GM19397 (cell line): ENCODE results near the gene TTLL6.

ENCODE experiments used
- ATAC-seq: cut with Tn5 transposase; IDR thresholded peaks from one replicate; pipeline ENCODE4 v1.9.1; 2021; ENCODE audit warnings: mild to moderate bottlenecking, moderate library complexity; ENCODE audit not compliant: unreplicated experiment

Gene TTLL6

DNA sequence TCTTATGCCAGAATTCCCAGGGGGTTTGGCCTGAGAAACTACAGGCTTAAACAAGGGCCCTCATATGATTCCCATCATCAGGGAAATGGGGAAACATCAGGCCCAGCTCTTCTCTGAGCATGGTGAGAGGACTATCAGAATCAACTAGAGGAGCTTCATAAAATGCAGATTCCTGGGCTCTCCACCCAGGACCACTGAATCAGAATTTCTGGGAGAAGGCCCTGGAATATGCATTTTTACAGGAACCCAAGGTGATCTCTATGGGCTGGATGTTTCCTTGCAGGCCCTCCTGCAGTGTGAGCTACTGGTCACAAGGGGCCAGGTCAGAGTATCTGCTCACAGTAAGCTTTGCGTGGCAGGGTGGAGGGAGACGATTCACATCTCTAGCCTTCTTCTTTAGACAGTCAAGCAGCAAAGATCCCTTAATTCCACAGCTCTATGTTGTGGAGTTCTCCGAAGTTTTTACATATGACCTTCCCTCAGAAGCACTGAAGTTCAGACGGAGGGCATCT, 49.7 kb downstream of the TTLL6 start:
- ATAC-seq: no peak

DNA sequence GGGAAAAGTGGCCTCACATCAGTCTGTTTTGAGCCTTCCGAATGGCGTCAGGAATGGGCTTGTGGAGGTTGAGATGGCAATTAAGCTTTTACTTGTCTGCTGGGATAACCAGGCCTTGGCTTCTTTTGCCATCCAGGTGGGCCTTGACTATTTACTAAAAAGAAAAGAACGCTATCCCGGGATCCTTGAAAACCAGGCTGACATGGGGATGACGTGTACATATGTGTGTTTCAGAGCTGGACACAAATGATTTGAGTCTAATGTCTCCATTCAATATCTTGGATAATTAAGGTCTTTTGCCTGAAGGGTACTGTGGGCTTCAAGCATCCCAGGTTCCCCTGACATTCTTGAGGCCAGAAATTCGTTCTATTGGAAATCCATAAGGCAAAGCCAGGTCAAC, 55.9 kb downstream of the TTLL6 start:
- ATAC-seq: no peak

DNA sequence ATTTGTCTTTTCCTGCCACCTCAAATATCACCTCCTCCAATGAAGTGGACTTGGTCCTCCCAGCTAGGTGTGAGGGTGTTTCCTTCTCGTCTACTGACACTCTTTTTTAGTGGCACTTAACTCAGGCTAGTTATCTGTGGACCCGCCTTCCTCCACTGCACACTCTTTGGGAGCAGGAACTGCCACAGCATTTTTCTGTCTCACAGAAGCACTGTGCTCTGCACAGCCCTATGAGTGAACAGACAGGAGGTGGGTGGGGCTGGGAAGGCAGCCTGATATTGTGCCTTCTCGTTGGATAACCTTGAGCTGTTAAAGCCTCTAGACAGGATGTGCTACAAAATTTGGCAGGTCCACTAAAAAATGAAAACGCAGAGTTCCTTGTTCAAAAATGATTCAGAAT, 56.6 kb downstream of the TTLL6 start:
- no peak for ATAC-seq

DNA sequence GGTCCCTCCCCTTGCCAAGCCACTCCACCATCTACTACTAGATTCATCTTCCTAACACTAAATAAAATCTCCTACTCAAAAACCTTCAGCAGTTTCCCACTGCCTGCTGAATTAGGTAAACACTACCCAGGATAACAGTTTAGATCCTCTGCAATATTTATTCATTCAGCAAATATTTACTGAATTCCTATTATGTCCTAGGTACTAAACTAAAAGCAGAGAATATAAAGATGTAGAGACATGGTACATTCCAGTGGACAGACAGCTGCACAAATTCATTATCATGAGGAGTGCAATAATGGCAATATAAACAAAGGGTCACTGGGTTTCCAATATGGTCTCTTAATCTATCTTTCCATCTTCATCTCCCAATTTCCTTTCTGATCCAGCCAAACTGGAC, 57.7 kb downstream of the TTLL6 start:
- no peak for ATAC-seq

DNA sequence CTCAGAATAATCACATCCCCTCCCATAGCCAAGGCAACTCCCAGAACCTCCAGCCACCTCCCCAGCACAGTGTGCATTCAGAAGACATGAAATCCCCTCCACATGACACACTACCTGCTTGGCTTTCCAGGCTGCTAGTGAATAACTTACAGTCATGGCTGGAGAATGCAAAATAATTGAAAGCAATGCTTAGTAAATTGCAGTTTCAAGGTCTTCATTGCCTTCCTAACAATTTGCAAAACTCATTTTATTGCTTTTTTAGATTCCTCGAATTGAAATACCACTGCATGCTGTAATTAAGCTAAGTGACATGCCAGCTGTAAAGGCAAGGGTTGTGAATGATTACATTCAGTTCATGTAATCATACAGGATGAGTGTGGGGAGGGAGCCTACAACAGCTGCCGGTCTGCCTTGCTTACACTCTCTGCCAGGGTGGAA, 59.5 kb downstream of the TTLL6 start:
- no peak for ATAC-seq

DNA sequence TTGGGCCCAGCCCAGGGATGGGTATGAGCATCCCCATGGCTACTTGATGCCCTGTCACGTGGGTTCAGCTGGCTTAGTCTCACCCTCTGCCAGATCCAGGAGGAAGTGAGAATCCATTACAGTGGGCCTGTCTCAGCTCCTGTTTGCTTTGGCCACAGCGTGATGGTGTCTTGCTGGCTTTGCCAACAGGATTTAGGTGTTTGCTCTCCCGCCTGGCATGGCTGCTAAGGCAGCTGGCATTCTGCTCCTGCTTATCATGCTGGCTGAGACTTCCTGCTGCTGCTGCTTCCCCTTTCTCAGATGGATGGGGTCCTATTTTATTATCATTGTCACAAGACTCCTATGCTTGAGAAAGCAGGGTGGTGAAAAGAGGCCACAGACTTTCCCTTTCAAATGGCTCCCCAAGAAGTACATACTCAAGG, 60.2 kb downstream of the TTLL6 start:
- no peak for ATAC-seq

DNA sequence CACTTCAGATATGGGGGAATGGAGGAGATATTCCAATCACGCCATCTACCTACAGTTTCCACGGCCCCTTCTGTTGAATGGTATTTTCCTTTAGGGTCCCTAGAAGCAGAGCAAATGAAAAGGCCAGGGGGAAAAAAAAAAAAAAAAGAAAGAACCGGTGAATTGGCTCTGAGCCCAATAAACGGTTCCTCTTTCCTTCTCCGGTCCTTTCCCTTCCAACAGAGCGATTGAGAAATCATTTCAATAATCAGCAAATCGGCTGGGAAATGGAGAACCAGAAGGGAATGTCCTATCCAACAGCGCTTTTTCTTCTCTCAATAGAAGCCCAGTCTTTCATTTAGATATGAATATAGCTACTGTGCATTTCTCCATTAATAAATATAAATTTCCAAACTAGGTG, 61.7 kb downstream of the TTLL6 start:
- no peak for ATAC-seq

DNA sequence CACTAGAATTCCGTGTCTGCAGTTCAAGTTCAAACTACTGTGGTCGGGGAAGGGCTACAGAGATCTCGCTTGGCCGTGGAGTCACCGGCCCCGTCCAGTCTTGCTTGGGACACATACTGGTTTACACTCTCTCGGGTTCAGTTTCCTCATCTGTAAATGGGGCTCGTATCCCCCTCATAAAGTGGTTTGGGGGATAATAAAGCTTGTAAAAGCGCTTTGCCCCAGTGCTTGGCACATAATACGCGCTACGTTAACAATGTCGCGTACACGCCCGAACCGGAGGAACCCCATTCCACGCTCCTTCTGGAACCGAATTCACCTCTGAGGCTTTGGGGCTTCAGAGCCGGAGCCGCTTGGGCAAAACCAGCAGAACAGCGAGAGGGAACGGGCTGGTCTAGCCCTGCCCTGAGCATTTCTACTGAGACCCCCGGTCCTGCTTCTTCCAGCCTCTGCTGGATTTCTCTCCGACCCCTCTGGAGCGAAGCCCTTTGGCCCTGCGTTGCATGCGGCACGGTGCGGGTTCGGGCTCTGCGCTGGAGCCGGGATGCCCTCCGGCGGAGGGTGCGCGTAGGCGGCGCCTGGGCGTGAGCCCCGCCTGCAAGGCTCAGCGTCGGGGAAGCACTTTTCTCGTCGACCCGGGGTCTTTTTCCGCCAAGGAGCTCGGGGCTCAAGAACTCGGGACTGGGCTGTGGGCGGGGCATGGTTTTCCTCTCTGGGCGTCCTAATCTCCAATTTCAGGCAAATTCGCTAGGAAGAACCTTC, 62.3 kb downstream of the TTLL6 start:
- no peak for ATAC-seq

DNA sequence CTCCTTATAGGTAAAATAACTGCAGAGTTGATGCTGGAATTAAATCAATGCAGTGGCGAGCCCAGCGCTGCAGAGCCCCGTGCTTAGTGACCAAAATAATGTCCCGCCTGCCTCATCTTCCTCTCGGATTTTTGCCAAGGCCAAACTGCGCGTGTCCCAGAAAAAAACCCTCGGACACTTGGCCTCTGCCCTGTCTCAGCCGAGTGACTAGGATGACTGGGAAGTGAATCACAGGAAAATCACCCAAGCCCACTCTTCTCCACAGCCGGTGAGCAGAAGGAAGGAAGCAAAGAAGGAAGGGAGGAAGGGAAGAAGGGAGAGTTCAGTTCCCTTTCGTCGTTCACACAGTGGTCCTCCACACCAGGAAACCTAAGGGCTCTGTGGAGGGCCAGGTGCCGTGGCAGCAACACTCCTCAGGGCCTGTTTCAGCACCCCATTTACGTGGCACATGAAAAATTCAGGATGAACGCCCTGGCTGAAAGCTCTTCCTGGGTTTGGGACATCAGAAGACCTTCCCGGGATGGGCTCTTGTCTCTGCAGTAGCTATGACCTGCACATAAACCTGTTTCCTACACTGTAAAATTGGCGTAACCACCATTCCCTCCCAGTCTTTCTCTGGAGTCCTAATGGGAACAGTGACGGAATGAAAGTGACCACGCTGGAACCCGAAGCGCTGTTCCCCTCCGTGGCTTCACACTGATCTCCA, 63.1 kb downstream of the TTLL6 start:
- ATAC-seq: no peak

DNA sequence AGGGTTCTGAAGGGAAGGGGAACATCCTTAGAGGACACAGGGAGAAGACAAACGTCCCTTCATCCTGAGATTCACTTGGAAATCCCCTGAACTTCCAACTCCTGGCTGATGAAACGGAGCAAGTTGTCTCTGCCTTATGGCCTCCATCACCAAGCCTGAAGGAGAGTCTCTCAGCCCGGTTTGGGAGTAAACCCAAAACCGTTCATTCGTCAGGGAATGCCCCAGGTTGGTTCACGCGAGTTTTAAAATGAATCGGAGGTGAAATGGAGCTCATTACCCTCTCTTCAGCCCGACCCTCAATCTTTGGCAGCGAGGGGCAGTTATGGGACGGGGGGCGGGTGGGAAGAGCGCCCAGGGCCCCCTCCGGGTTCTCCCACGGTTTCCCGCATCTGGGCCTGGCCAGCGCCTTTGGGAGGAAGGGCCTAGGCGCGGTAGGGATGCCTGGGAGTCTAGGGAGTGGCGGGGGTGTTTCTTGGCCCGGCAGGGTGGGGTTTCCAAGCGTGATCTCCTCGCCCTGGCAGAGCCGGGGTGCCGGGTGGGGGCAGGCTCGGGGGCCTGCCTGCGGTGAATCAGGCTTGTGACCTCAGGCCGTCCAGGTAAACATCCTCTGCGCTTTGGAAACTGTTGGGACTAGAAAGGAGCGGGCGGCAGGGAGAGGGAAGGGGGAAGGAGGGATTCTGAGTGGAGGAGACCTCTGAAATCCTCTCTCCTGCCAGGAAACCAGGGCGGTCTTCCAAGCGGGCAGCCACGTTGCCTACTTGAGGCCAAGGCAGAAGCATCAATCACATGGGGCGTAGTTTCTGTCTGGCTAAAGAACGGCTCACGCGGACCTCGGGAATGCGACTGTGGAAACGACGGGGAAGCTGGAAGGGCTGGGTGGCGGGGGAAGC, 64.4 kb downstream of the TTLL6 start:
- no peak for ATAC-seq

DNA sequence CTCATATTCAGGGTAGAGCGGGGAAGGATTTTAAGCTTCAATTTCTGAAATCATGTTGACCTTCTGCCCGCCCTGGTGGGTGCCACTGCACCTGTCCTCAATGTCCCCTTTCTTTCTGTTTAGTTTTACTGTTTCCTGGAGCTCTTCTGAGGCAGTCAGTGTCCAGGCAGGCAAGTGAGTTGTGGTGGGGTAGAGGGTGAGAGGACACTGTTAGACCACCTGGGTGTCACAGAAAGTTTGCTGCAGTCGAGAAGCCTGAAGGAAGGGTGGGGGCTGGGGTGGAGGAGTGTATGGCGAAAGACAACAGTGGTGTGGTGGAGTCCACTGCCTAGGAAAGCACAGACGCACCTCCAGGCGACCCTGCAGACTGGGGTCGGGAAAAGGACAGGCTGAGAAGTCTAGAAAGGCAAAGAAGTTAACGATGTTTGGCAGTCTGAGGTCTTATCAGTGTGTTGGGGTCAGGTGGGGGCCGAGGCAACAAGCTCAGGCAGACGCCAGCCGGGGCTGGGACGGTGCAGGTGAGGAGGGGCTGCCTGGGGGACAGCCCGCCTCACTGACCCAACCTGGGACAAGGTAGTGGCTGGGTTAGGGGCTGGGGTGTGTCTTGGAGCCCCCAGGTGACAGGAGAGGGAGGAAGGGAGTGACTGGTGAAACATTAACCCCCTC, 65.2 kb downstream of the TTLL6 start:
- no peak for ATAC-seq

DNA sequence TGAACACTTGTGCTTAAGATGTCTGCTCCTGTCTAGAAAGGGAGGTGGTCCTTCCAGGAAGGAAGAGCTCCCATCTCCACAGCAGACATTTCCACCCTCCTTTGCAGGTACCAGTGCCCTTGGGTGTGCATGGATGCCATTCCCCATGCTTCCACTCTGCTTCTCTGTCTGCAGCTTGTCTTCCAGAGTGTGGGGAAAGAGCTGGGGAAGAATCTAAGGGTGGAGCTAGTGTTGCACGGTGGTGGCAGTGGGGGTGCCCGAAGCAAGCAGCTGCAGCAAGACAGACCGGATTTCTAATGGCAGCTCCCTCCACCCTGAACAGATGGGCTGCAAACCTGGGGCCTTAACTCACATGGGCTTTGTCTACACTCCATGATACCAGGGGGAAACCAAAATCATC, 65.9 kb downstream of the TTLL6 start:
- no peak for ATAC-seq

DNA sequence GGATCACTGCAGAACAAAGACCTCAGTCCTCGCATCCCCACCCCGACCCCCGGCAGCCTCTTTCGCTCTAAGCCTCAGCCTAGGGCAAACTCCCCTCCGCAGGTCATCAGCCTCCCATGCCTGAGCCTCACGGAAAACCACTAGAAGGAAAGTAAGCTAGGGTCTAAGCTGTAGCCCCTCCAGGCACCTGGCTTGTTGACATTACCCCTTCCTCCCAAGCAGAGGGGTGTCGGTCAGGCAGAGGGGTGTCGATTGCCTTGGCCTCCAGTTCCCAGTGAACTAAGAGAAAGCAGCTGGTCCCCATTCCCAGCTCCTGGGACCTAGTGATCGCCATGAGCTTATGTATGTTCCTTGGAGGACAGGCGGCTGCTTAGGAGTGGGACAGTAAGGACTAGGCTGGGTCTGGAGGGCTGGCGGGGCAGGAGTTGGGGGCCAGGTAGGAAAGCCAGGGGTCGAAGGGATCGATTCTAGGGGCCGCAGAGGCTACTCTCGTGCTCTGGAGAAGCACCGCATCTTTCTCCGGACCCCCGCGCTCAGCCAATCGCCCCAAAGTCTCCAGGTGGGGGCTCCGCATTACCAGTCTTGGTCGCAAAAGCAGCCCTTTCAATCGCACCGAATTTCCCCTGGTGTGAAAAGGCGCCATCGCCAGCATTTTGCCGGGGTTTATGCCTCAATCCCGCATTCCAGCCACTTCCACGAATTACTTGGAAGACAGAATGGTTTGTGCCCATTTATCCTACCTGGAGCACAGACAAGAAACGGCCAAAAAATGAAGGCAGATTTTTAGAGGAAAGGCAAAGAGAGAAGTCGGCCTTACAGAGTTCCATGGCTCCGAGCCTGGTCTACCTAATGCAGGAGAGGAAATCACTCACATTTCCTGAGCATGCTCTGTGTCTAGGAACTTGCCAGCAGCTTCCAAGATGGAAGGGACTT, 67.1 kb downstream of the TTLL6 start:
- no peak for ATAC-seq

DNA sequence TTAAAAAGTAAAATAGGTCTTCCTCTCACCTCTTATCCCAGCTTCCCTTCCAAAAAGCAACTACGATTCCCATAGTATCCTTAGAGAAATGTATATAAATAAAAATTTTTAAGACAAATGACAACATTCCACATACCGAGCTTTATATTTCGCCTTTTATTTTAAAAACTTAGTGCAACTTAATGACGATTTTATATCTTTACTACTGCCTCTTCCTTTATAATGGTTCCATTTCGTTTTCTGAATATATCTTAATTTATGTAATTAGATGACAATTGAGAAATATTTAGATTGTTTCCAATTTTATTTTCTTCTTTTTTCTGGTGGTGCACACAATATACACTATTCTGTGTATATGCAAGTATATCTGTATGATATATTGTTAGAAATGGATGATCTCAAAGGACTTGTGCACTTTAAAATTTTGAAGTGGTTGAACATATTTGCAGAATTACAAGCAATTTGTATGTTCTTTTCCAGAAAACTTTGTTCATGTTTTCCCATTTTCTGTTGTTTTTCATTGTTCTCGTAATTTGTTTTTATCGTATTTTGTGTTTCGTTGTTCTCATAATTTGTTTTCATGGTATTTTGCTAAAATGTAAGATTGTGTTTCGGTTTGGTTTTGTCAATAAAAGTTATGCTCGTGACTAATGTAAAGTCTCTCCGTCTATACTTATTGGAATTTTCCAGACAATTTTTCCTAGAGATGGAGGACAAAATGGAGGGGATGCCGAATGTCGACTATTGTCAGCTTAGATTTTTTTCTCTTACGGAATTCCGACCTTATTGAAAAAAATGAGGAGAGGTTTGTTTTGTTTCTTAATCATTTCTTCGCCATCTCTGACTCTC, 68.1 kb downstream of the TTLL6 start:
- ATAC-seq: no peak

DNA sequence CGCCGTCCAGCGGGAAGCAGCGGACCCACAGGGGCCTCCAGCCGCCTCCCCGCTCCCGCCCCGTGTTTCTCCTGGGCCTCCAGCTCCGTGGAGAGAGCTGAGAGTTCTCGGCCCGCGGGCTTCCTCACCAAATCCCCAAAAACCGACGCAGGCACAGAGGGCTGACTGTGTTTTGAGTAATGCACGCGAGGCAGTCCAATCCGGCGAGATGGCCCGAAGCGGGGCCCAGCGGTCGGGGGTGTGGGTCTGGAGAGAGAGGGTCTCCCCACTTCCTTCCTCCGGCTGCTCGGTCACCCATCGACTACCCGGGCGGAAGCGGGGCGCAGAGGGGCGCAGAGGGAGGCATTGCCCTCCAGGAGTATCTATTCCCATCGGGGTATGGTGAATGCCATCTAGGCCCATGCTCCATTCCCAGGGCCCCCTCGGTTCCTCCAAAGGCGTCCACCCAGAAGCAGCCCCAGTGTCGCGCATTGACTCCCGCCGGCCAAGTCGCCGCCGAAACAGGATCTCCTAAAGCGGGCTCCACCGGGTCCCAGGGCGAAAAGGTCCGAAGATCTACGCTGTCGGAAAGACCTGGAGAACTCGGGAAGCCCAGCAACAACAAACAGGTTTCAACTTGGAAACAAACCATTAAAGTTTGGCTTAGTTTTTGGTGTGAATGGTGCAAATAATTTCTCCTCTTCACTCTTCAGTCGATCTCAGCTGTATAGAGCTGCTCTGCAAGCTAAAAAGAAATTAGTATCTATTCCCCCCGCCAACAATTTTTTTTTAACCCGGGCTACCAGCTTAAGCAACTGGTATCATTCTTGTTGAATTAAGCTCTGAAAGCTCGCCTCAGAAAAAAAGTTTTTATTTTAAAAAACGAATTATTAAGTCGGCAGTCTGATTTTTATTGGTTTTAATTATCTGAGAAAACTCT, 69.3 kb downstream of the TTLL6 start:
- no peak for ATAC-seq

DNA sequence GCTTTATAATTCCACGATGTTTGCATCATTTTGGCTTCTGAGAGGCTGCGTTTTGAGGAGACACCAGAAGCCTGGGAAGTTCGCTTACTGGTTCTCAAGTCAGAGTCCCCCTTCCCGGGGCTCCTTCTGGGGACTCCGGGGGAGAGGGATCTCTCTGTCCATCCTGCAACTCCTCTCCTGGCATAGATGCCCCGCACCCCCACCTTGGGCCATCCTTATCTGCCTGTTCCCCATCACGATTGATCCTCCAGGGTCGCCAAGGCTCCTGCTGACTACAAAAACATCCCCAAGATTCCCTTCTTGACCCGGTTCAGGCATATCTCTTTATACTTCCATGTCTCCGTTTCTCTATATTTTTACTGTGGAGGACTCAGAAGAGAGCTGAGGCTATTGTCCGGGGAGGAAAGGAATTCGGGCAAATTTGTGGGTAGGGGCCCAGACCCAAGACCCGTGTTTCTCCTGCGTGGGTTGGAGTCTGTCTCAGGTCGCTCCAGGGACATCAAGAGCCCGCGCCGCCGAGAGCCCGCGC, 70.0 kb downstream of the TTLL6 start:
- ATAC-seq: no peak
